GM21423 (cell line): Measurements from ENCODE around the gene PDHA2.
"Not testable (repeated sequence)": the region's sequence is repeated elsewhere in the genome, so short reads cannot be mapped to it uniquely, and the experiment has no call there.

ENCODE experiments used
- ATAC-seq: cut with Tn5 transposase; IDR thresholded peaks from one replicate; pipeline ENCODE4 v1.9.1; 2021; ENCODE audit warnings: mild to moderate bottlenecking, moderate library complexity; ENCODE audit not compliant: unreplicated experiment

PDHA2 gene

DNA sequence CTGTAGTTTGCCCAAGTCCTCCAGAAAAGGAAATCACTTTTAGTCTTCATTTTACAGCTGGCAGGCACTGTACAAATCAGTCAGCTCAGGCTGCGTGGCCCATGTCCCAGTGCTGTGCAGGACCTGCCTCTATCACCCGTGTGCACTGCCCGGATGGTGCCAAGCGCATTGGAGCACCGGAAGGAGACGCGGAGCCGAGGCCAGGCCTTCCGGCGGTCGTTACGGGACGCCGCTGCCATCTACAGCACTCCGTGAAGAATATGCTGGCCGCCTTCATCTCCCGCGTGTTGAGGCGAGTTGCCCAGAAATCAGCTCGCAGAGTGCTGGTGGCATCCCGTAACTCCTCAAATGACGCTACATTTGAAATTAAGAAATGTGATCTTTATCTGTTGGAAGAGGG, at the start of gene PDHA2:
TSS of gene PDHA2 (plus strand) at position 203 of the 400 bp plus-strand sequence. CDS start at position 261, 58 bp downstream.
- no peak for ATAC-seq

DNA sequence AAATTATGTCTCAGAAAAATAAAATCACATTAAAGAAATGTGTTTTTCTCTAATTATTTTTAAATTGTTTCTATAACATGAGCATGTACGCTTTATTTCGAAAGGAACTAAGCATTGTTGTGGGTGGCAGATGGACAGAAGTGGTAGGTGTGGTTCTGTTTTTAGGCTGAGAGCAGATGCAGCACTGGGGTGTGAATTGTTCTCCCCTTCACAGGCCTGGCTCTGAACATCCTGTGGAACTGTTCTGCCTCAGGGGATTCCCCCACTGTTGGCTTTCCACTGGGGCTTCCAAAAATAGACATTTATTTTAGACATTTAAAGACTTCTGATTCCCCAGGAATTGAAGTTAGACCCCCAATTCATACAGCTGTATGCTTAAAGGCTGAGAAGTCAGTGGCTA, 41.9 kb upstream of the PDHA2 start:
- no peak for ATAC-seq

DNA sequence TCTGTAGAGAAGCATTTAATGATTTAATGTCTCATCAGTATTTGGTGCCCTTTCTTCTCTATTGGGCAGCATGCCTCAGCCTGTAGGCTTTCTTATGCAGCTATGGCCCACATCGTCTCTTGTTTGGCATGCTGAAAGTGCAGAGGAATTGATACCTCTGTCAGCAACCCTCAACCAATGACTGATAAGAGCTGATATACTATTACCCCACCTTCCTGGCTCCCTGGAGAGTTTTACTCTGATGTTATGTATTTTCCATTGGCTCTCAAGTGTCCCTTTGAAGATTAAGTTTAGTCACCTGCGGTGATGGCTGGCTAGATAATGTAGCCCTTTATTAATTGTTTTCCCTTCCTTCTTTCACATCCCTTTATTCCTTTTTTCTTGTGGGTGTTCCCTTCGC, 41.2 kb upstream of the PDHA2 start:
- ATAC-seq, result no peak

DNA sequence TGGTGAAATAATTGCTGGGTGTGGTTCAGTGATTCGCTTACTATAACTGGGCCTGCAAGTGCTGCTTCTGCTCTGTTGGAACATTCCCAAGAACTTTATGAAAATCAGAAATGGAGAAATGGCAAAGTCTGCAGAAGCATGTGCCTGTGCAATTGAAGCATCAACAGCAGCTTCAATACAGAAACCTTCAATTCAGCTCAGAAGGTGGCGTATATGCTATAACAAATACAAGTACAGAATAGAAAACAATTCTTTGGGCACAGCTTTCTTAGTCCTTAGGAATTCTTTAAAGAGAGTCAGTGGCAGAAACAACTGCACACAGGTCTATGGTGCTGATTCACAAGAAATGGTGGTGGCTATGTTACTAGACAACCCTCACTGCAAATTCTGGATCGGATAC, 18.0 kb upstream of the PDHA2 start:
- no peak for ATAC-seq

DNA sequence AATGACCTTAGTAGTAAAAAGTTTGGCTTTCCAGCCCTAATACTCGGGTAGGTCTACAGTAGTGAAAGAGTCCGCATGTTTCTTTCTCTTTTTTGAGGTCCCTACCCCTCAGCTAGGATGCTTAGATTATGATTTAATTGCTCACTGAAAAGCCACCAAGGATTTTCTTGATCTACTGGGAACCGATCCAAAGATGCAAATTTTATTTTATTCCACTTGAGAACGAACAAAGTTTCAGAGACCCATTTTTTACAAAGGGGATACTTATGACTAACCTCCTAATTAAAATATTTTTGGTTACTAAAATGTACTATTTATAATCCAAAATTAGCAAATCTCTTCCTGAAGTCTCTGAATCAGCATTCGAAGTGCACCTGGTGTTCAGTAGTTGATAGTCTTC, 14.3 kb upstream of the PDHA2 start:
- no peak for ATAC-seq

DNA sequence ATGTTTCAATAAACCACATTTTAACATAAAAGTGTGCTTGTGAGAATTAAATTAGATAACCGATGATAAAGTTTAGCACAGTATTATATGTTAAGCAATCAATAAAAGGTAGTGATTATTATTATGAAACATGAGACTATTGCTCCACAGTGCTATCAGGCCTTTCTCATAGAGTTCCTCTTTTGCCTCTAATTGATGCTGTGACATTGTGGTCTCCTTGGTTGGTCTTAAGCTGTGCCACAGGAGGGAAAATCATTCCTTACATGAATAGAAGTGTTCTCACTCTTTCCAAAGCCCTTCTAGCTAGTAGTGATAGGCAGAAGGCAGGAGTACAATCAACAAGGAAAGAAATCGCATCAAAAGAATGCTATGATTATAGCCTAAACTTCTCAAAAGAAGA, 9.2 kb upstream of the PDHA2 start:
- ATAC-seq, result no peak

DNA sequence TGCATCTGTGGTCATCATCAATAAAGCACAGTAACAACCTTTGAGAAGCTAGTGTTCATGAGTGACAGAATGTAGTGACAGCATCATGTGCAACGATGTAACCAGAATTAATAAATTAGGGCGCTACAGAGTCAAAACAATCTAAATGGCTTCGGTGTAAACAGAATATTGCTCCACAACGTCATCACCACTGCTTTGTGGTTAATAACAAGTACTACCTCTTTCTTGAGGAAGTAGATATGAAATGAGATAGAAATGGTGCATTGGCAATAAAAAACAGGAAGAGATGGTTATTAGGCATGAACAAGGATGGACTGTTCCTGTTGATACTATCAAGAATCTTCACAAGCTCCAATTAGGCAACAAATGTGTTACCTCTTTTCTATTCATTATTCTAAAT, 8.7 kb upstream of the PDHA2 start:
- no peak for ATAC-seq

DNA sequence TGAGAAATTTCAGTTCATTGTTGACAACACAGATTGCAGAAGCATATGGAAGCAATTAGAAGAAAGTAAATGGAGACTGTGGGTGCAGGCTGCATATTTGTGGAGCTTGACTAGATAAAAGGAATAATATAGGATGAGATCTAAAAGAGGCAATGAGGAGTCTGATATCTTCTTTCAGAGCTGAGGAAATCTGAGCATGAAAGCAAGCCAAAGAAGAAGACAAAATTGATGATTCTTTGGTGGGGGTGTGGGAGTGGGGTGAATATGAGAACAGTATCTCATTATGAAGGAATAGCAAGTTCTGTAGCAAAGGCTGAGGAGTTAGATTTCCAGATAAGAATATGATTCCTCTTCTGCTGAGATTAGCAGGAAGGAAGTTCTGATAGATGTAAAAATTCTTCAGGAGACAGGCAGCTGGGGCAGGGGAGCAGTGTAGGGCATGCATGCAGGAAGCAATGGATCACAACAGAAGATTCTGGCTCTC, 6.1 kb upstream of the PDHA2 start:
- ATAC-seq, result no peak

DNA sequence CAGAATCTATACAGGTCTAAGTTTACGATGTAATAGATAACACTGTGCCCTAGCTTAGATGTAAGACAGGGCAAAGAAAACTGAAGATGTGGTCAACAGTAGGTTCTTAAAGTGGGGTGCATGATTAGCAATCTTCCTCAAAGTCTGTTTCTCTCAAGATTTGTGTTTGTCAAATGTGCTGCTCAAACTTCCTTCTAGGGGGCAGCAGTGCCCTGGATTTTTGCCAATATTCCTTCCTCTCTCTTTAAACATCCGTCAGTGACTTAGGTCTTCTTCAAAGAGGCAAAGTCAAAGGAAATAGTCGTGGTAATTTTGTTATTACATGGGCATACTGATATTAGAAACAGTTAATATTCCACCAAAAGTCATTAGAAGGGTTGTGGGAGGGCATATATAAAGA, 4.2 kb upstream of the PDHA2 start:
- ATAC-seq, result no peak

DNA sequence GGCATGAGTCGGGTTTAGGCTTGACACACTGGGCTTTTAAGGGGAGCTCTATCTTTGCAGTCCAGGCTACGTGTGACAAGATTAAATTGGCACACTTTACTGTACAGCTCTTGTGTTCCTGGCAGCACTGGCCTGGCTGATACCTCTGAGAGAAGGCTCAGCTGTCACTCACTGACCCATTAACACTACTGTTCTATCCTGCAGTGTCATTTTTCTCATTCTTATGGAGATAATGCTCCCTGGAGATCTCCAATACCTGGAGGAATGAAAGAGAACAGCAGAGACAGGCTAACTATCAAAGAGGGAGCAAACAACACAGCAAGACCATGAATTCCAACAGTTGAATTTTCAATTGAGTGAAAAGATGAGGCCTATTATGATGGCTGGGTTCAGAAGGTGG, 1.7 kb upstream of the PDHA2 start:
- no peak for ATAC-seq

DNA sequence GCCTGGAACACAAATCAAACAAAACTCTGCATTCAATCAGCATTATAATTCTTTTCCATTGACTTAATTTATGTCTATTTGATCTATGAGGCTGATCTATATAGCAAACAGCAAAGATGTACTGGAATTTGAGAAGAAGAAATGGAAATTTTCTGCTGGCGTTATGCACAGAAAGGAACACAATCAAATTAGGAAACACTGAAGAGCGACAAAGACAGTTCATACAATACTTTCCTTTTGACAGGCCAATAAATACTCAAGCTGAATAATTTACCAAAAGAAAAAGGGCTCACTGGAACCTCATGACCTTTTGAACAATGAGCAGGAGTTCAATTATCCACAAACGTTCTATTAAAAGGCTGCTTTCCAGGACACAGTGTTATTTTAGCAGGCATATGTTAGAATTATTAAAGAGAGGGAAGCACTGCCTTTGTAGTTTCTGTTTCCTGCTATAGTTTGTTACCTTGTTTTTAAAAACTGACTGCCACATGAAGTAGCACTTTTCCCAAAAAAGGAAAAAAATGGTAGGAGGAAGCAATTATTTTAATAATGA, 8.1 kb downstream of the PDHA2 start:
- no peak for ATAC-seq

DNA sequence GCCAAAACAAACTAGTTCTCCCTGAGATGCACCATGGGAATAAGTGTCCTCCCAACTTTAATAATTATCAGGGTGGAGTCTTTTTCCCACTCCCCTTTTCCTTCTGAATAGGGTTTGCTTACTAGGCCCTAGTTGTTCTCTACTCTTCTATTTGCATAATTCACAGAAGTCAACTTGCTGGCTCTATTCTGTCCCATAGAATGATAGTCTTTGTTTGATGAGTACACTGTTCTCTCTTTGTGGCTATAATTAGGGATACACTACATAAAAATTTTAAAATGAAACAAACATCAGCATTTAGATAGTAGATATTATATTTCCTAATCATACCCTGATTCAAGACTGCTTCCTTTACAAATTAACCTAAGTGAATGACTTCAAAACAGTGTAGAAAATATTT, 10.3 kb downstream of the PDHA2 start:
- no peak for ATAC-seq

DNA sequence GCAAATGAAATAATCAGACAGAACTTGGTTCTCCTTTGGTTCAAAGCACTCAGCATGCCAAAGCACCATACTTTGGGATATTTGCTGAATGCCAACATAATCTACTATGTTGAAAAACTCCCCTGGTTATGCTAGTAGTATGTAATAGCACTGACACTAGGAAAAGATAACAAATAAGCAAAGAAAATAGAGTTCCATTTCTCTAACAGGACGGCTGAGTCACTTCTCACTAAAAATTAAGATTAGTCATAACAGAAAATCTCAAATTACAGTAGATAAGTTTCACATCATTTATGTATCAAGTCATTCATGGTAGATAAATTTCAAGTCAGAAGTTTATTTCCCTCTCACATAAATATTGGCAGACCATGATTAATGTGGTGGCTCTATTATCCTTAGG, 17.9 kb downstream of the PDHA2 start:
- no peak for ATAC-seq

DNA sequence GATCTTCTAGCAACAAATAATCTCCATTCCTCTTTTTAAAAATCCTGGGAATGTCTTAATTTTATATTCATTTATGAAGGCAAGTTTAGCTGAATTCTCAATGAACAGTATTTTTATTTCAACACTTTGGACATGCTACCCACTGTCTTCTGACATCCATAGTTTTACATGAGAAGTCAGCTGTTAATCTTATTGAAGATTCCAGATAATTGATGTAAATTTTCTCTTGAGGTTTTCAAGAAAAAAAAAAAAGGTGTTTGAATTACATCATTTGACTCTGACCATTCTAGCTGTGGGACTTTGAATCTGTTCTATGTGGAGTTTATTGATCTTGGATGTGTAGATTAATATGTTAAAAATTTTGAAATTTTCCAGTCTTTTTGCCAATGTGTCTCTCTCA, 28.0 kb downstream of the PDHA2 start:
- no peak for ATAC-seq

DNA sequence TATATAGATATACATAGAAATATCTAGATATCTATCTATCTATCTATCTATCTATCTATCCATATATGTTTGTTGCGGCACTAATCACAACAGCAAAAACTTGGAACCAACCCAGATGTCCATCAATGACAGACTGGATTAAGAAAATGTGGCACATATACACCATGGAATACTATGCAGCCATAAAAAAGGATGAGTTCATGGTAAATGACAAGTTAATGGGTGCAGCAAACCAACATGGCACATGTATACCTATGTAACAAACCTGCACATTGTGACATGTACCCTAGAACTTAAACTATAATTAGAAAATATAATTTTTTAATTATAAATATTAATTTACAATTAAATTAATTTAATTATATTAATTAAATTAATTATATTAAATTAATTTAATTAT, 29.5 kb downstream of the PDHA2 start:
- not testable (repeated sequence) for ATAC-seq

DNA sequence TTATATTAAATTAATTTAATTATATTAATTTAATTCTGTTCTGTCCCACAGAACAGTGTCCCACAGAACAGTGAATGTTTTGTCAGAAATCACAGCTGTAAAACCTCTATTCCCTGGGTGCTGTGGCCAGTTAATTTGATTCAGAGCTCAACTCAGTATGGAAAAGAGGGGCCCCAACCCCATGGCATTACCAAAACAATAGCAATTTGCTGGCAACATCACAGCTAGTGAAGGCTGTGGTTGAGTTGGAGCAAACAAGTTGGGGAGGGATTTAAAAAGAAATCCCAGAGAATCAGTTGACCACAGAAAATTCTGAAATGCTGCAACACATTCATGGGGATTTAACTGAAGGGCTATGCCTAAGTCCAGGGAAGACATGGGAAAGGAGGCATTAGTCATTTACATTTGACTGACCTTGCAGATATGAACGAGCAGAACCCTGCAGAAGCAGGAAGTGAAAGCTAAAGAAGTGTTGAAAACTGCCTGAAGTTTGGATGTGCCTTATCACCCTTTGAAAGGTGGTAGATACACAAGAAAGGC, 30.1 kb downstream of the PDHA2 start:
- no peak for ATAC-seq

DNA sequence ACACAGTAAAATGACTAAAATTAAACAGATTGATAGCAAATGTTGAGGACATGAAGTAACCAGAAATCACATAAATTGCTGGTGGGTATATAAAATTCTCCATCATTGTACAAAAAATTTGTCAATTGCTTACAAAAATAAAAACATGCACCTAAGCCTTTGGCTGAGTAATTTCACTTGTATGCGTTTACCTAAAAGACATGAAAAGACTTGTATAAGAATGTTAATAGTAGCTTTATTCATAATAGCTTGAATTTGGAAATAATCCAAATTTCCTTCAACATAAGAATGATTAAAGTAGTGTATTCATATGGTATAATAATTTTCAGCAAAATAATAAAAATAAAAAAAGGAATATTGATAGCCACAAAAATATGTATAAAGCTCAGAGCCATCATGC, 37.7 kb downstream of the PDHA2 start:
- ATAC-seq, result no peak

DNA sequence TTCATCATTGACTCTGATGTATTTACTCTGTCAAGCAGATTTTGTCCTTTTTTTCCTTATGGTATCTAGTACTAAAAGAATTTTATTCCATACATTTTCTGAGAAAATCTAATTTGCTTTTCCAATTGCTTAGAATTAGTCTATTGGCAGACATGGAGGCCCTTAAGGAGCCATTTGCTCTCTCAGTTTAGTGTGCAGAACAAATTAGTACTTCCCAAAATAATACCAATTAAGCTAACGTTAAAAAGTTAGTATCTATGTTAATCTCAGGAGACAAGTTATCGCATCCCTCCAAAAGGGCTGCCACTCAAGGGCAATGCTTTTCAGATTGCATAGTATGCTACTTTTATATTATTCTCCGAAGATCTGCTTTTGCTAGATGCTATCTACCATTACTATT, 47.7 kb downstream of the PDHA2 start:
- no peak for ATAC-seq

DNA sequence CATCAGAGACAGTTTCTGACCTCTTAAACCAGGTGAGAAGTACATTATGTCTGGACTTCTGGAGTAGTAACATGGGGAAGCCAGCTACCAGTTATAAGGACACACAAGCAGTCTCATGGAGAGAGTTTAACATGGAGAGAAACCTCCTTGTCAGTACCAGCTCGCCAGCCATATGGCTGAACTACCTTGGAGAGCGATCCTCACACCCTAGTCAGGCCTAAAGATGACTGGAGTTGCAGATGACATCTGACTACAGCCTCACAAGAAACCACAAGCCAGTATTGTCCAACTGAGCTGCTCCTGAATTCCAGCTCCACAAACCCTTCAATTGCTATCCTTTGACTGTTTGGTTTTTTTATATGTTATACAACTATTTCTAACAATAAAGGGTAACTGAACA, 49.8 kb downstream of the PDHA2 start:
- ATAC-seq, result no peak
